DMS79 treated with DMSO at 0.1 percent for 48 hours (cell line): Measurements from ENCODE around the gene SLC5A12.

ENCODE experiments used
- DNase-seq: peaks from one replicate; lab custom pipeline; 2025; lab: John Stamatoyannopoulos, UW

The SLC5A12 gene

DNA sequence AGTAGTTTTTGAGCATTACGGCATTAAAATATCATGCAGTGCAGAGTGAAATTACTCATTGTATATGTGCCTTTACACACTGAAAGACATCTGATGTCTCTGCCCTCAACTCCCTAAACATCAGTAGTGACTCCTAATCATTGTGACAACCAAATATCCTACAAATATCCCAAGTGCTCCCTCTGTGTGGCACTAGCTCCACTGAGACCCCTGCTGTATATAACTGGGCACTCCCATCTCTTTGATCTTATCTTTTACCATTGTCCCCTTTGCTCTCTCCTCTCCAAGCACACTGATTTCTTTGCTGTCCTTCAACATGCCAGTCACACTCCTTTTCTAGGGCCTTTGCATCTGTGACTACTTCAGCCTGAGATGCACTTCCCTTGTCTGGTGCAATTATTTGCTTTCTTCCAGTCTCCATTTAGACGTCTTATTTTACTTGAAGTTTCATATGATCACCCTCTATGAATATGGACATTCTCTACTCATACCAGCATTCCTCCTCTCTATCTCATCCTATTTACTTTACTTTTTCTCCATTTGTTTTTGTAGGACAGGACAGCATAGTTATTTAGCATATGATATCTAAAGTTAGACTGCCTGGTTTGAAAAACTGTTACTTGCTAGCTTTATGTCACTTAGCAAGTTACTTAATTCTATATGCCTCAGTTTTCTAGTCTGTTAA lies 2.4 kb downstream of the SLC5A12 start:
- DNase-seq, result no peak

- DNase-seq, result no peak
Measured at GRCh38 chr11:26717771-26718170, 4.1 kb downstream of the SLC5A12 start.

- DNase-seq, result no peak
Measured at GRCh38 chr11:26715133-26715532, 6.7 kb downstream of the SLC5A12 start.

- no peak for DNase-seq
Measured at GRCh38 chr11:26712497-26712896, 9.4 kb downstream of the SLC5A12 start.

- DNase-seq, result no peak
Measured at GRCh38 chr11:26710489-26710888, 11.4 kb downstream of the SLC5A12 start.

GRCh38 chr11:26708736-26709456 lies 13.0 kb downstream of the SLC5A12 start:
- DNase-seq, result no peak

- DNase-seq, result no peak
Measured at GRCh38 chr11:26706181-26706580, 15.7 kb downstream of the SLC5A12 start.

DNA sequence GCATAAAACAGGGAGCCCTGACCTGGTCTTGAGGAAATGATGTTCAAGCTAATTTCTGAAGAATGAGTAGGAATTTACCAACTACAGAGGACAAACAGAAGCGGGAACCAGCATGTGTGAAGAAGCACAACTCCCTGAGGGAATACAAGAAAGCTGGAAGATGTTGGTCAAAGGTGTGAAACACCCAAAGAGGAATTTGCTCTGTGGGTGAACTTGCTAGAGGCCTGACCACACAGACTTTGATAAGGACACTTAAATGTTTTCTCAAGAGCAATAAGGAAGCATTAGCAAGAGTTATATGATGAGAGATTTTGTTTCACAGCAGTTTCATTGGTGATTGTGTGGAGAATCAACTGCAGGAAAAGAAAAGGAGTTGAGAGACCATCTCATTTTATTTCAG lies 17.6 kb downstream of the SLC5A12 start:
- DNase-seq, result no peak

DNA sequence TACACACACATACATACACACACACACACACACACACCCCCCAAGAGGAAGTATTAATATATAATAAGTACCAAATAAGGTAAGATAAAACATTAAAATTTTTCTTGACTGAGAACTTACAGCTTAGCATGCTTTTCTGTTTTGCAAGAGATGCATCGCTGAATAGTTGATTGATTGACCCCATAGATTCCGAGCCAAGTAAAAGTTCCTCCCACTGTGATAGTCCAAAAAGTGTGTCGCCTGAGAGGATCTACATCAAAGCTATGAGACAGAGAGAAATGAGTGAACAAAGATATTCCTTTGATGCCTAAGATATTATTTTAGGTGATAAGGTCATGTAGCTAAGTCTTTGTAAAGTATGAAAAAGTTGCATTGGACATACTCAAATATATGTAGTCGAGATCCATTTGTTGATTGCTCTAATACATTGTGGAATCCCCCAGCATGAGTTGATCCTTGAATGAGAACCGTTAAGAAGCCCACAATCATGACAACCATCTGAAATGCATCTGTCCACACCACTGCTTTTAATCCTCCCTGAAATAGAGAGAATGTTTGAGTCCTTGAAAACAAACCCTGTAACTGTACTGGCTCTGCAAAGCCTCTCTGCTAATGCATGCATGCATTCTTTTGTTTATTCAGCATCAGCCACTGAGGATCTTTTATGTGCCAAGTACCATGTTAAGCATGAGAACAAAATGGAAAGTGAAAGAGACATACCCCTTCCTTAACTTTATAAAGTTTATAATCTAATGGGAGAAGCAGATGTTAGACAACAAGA lies 18.3 kb downstream of the SLC5A12 start:
- DNase-seq, result no peak

GRCh38 chr11:26702406-26702805 lies 19.5 kb downstream of the SLC5A12 start:
- no peak for DNase-seq

- no peak for DNase-seq
Measured at GRCh38 chr11:26700574-26701235, 21.2 kb downstream of the SLC5A12 start.

DNA sequence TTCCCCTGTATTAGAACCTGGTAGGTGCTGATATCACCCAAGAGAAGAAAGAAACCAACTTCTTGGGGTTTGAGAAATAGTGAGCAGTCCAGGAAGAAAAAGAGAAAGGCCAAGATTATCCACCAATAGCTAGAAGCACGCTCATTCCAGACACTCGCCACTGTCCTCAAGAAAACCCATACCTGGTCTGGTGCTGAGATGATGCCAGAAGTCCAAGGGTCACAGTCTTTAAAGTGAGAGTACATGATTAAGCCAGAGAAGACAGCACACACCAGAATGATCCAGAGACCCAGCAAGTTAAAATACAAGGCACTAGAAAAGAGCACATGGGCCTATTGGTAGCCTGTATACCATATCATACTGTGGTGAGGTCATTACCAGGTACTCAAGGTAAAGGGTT lies 23.6 kb downstream of the SLC5A12 start:
- no peak for DNase-seq

- DNase-seq, result no peak
Measured at GRCh38 chr11:26696330-26696729, 25.5 kb downstream of the SLC5A12 start.

GRCh38 chr11:26688701-26689100 lies 33.2 kb downstream of the SLC5A12 start:
- no peak for DNase-seq

DNA sequence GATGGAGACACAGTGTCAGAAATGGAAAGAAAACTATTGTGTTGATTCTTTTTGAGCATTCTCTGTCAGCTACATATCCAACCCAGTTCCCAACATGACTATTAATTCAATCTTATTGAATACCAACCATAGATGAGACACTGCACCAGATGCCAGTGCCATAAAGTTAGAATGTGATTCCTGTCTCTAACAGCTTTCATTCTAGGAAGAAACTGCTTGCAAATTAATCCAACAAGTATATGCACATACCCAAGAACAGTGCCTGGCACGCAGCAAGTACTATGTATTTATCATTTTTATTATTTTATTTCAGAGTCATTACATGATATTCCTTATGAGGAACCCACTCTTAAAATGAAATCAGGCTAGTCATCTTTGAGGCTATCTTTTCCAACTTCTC lies 34.5 kb downstream of the SLC5A12 start:
- no peak for DNase-seq

- DNase-seq, result no peak
Measured at GRCh38 chr11:26677566-26677965, 44.3 kb downstream of the SLC5A12 start.

DNA sequence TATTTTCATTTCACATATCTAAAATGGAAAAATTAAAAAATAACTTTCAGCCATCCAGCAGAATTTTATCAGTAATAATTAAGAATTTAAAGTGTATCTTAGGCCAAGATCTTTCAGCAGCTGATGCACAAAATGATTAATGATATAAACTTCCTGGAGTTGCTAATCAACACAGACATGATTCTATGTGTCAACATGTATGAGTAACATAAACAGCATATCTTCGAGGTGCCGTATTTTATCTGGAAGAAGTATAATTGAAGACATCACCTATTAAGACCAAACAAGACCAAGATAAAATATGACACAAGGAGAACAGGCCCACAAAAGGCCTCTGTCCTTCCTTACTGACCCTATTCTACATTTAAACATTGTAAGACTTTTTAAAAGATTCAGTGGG lies 45.2 kb downstream of the SLC5A12 start:
- no peak for DNase-seq

GRCh38 chr11:26675233-26675928 lies 46.5 kb downstream of the SLC5A12 start:
- DNase-seq, result no peak

DNA sequence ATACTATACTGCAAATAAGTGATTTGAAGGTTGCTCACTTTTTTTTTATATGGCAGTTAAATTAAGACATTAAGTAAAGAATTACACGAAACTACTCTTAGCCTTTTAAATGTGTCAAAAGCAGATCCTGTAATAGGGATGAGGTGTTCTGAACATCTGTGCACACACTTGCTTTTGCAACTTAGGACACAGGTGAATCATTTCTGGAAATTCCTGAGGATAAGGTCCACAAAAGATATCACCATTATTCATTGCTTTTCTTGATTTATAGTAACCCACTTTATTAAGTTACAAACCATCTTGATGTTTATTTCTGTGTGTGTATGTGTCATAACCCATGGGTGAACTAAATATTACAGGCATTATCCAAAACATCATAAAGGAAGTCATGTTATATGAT lies 55.9 kb downstream of the SLC5A12 start:
- no peak for DNase-seq

GRCh38 chr11:26665036-26665435 lies 56.8 kb downstream of the SLC5A12 start:
- no peak for DNase-seq

- no peak for DNase-seq
Measured at GRCh38 chr11:26662916-26663315, 58.9 kb downstream of the SLC5A12 start.

- DNase-seq, result no peak
Measured at GRCh38 chr11:26655287-26655686, 66.6 kb downstream of the SLC5A12 start.
